HEK293 (cell line): ENCODE data around the gene DLX4.

ENCODE experiments used
- GLIS2 ChIP-seq: fragments of 450-650 bp; formaldehyde crosslinking; IDR thresholded peaks from 2 replicates; pipeline ENCODE4 v1.5.1; 2016; ENCODE audit warnings: missing biosample characterization, missing genetic modification characterization
- HOXD13 ChIP-seq: sonication (generic); formaldehyde crosslinking; IDR thresholded peaks from 2 replicates; pipeline ENCODE4 v1.8.0; 2022; ENCODE audit warnings: missing genetic modification reagents, borderline replicate concordance
- IKZF3 ChIP-seq: fragments of 450-650 bp; IDR thresholded peaks from 2 replicates; pipeline ENCODE4 v1.5.0; 2018; ENCODE audit warnings: missing biosample characterization, mild to moderate bottlenecking, missing genetic modification characterization, moderate library complexity
- KLF10 ChIP-seq: fragments of 450-650 bp; IDR thresholded peaks from 2 replicates; pipeline ENCODE4 v1.5.1; 2018; ENCODE audit warnings: missing biosample characterization, mild to moderate bottlenecking, missing genetic modification characterization
- KLF7 ChIP-seq: fragments of 450-650 bp; formaldehyde crosslinking; IDR thresholded peaks from 2 replicates; pipeline ENCODE4 v1.5.1; 2016; ENCODE audit warnings: missing biosample characterization, missing genetic modification characterization, borderline replicate concordance
- KLF9 ChIP-seq: fragments of 450-650 bp; formaldehyde crosslinking; IDR thresholded peaks from 2 replicates; pipeline ENCODE4 v1.5.1; 2016; ENCODE audit warnings: missing biosample characterization, missing genetic modification characterization, low read depth
- OVOL3 ChIP-seq: fragments of 450-650 bp; formaldehyde crosslinking; IDR thresholded peaks from 2 replicates; pipeline ENCODE4 v1.5.1; 2016; ENCODE audit warnings: missing biosample characterization, missing genetic modification characterization
- SP3 ChIP-seq: fragments of 450-650 bp; formaldehyde crosslinking; IDR thresholded peaks from 2 replicates; pipeline ENCODE4 v1.5.1; 2016; ENCODE audit warnings: missing biosample characterization, missing genetic modification characterization
- ZBTB48 ChIP-seq: fragments of 450-650 bp; formaldehyde crosslinking; IDR thresholded peaks from 2 replicates; pipeline ENCODE4 v1.5.1; 2016; ENCODE audit warnings: missing biosample characterization, missing genetic modification characterization
- ZIC2 ChIP-seq: fragments of 450-650 bp; formaldehyde crosslinking; IDR thresholded peaks from 2 replicates; pipeline ENCODE4 v1.5.1; 2016; ENCODE audit warnings: missing biosample characterization, missing genetic modification characterization
- ZNF2 ChIP-seq: fragments of 450-650 bp; formaldehyde crosslinking; IDR thresholded peaks from 2 replicates; pipeline ENCODE4 v1.5.1; 2016; ENCODE audit warnings: missing biosample characterization, missing genetic modification characterization
- ZNF266 ChIP-seq: fragments of 450-650 bp; formaldehyde crosslinking; IDR thresholded peaks from 2 replicates; pipeline ENCODE4 v1.5.1; 2016; ENCODE audit warnings: missing biosample characterization, missing genetic modification characterization, low read depth
- ZNF341 ChIP-seq: fragments of 450-650 bp; formaldehyde crosslinking; IDR thresholded peaks from 2 replicates; pipeline ENCODE4; 2016; ENCODE audit warnings: low read depth, missing biosample characterization, missing genetic modification characterization
- ZNF514 ChIP-seq: fragments of 450-650 bp; formaldehyde crosslinking; IDR thresholded peaks from 2 replicates; pipeline ENCODE4 v1.5.1; 2016; ENCODE audit warnings: missing biosample characterization, missing genetic modification characterization
- ZNF571 ChIP-seq: fragments of 450-650 bp; formaldehyde crosslinking; IDR thresholded peaks from 2 replicates; pipeline ENCODE4 v1.5.0; 2017; ENCODE audit warnings: missing biosample characterization, missing genetic modification characterization
- ZNF677 ChIP-seq: fragments of 450-650 bp; IDR thresholded peaks from 2 replicates; pipeline ENCODE4 v1.5.0; 2018; ENCODE audit warnings: missing biosample characterization, mild to moderate bottlenecking, missing genetic modification characterization, moderate library complexity
- ZNF768 ChIP-seq: fragments of 450-650 bp; formaldehyde crosslinking; IDR thresholded peaks from 2 replicates; pipeline ENCODE4 v1.5.1; 2018; ENCODE audit warnings: missing biosample characterization, mild to moderate bottlenecking, missing genetic modification characterization
- ZNF792 ChIP-seq: fragments of 450-650 bp; formaldehyde crosslinking; IDR thresholded peaks from 2 replicates; pipeline ENCODE4 v1.5.1; 2016; ENCODE audit warnings: missing biosample characterization, missing genetic modification characterization
- ZNF830 ChIP-seq: fragments of 450-650 bp; IDR thresholded peaks from 2 replicates; pipeline ENCODE4 v1.5.0; 2018; ENCODE audit warnings: missing biosample characterization, missing genetic modification characterization, low read depth, mild to moderate bottlenecking, moderate library complexity
- ZSCAN23 ChIP-seq: fragments of 450-650 bp; formaldehyde crosslinking; IDR thresholded peaks from 2 replicates; pipeline ENCODE4 v1.5.1; 2016; ENCODE audit warnings: missing biosample characterization, missing genetic modification characterization
- ZSCAN30 ChIP-seq: fragments of 450-650 bp; IDR thresholded peaks from 2 replicates; pipeline ENCODE4 v1.5.1; 2018; ENCODE audit warnings: missing biosample characterization, mild to moderate bottlenecking, missing genetic modification characterization, moderate library complexity
- TF ChIP-seq, protein P1 (sequence below): fragments of 450-650 bp; formaldehyde crosslinking; IDR thresholded peaks from 2 replicates; pipeline ENCODE4 v1.5.1; 2017; ENCODE audit warnings: missing biosample characterization, missing genetic modification characterization
- TF ChIP-seq, protein P2 (sequence below): fragments of 450-650 bp; formaldehyde crosslinking; optimal IDR thresholded peaks from 2 replicates; pipeline ENCODE3; 2016; ENCODE audit warnings: missing biosample characterization, mild to moderate bottlenecking, missing genetic modification characterization
- TF ChIP-seq, protein P3 (sequence below): fragments of 450-650 bp; formaldehyde crosslinking; IDR thresholded peaks from 2 replicates; pipeline ENCODE4 v1.5.1; 2017; ENCODE audit warnings: missing biosample characterization, missing genetic modification characterization
- TF ChIP-seq, protein P4 (sequence below): fragments of 450-650 bp; IDR thresholded peaks from 2 replicates; pipeline ENCODE4 v1.5.1; 2018; ENCODE audit warnings: missing biosample characterization, mild to moderate bottlenecking, missing genetic modification characterization
- TF ChIP-seq, protein P5 (sequence below): fragments of 450-650 bp; formaldehyde crosslinking; conservative IDR thresholded peaks from 2 replicates; pipeline ENCODE4 v1.5.1; 2016; ENCODE audit warnings: low read depth, missing biosample characterization, missing genetic modification characterization
- TF ChIP-seq, protein P6 (sequence below): fragments of 450-650 bp; formaldehyde crosslinking; IDR thresholded peaks from 2 replicates; pipeline ENCODE4 v1.5.1; 2016; ENCODE audit warnings: missing biosample characterization, missing genetic modification characterization

The DLX4 gene

DNA sequence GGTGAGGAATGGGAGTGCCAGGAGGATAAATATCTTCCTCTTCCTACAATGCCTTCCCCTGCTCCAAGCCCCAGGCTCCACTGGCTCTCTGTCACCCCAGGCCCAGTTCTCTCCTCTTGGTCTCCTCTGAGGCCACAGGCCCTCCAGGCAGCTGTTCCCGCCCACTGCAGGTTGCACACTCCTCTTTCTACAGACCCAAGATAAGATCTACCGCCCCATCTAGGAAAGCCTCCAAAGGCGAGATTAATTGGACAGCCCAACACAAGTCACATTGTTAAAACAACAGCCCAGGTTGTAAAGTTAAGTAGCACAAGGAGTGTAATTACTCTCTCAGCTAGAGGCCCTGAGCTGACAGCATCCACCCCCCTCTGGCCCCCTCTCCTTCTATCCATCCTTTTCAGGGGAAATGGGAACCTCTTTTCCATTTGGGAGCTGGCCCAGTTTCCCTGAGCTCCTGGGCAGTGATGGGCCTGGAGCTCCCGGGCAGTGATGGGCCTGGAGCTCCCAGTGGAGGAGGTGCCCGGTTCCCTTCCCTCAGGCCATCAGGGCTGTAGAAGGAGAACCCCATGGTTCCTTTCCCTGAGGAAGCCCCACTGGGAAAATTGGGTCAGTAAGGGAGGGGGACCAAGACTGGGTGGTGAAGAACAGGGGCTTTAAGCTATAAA is 7.3 kb downstream of the DLX4 start (continued):
- TF ChIP-seq ZNF830 (tag by site-specific recombination) (no peak), SP3 (tag by site-specific recombination) (peak; percentile 55), ZNF2 (tag by site-specific recombination) (peak; percentile 91), ZNF514 (tag by site-specific recombination) (no peak), ZSCAN23 (tag by site-specific recombination) (peak; percentile 93), KLF7 (tag by site-specific recombination) (peak; percentile 97), ZNF341 (tag by site-specific recombination) (peak; percentile 75), ZNF266 (tag by site-specific recombination) (no peak), ZBTB48 (tag by site-specific recombination) (no peak), KLF10 (tag by site-specific recombination) (peak; percentile 91), ZNF768 (tag by site-specific recombination) (no peak), GLIS2 (tag by site-specific recombination) (0 out of 2 replicates have a peak, but pooled peaks have one; percentile 25), ZSCAN30 (tag by site-specific recombination) (peak; percentile 99), KLF9 (tag by site-specific recombination) (peak; percentile 84), OVOL3 (tag by site-specific recombination) (peak; percentile 90; the same call in 1 of the 2 replicates), ZIC2 (tag by site-specific recombination) (peak; percentile 99), ZNF571 (tag by site-specific recombination) (no peak), HOXD13 (CRISPR knock-in tag) (peak; percentile 88; the same call in 1 of the 2 replicates), IKZF3 (peak; percentile 98), ZNF792 (tag by site-specific recombination) (no peak), ZNF677 (tag by site-specific recombination) (no peak)
- TF ChIP-seq, protein P1, sequence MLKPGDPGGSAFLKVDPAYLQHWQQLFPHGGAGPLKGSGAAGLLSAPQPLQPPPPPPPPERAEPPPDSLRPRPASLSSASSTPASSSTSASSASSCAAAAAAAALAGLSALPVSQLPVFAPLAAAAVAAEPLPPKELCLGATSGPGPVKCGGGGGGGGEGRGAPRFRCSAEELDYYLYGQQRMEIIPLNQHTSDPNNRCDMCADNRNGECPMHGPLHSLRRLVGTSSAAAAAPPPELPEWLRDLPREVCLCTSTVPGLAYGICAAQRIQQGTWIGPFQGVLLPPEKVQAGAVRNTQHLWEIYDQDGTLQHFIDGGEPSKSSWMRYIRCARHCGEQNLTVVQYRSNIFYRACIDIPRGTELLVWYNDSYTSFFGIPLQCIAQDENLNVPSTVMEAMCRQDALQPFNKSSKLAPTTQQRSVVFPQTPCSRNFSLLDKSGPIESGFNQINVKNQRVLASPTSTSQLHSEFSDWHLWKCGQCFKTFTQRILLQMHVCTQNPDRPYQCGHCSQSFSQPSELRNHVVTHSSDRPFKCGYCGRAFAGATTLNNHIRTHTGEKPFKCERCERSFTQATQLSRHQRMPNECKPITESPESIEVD (tag by site-specific recombination): peak; percentile 96
- TF ChIP-seq, protein P2, sequence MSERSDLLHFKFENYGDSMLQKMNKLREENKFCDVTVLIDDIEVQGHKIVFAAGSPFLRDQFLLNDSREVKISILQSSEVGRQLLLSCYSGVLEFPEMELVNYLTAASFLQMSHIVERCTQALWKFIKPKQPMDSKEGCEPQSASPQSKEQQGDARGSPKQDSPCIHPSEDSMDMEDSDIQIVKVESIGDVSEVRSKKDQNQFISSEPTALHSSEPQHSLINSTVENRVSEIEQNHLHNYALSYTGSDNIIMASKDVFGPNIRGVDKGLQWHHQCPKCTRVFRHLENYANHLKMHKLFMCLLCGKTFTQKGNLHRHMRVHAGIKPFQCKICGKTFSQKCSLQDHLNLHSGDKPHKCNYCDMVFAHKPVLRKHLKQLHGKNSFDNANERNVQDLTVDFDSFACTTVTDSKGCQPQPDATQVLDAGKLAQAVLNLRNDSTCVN: no peak
- TF ChIP-seq, protein P3, sequence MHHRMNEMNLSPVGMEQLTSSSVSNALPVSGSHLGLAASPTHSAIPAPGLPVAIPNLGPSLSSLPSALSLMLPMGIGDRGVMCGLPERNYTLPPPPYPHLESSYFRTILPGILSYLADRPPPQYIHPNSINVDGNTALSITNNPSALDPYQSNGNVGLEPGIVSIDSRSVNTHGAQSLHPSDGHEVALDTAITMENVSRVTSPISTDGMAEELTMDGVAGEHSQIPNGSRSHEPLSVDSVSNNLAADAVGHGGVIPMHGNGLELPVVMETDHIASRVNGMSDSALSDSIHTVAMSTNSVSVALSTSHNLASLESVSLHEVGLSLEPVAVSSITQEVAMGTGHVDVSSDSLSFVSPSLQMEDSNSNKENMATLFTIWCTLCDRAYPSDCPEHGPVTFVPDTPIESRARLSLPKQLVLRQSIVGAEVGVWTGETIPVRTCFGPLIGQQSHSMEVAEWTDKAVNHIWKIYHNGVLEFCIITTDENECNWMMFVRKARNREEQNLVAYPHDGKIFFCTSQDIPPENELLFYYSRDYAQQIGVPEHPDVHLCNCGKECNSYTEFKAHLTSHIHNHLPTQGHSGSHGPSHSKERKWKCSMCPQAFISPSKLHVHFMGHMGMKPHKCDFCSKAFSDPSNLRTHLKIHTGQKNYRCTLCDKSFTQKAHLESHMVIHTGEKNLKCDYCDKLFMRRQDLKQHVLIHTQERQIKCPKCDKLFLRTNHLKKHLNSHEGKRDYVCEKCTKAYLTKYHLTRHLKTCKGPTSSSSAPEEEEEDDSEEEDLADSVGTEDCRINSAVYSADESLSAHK: peak; percentile 97
- TF ChIP-seq, protein P4, sequence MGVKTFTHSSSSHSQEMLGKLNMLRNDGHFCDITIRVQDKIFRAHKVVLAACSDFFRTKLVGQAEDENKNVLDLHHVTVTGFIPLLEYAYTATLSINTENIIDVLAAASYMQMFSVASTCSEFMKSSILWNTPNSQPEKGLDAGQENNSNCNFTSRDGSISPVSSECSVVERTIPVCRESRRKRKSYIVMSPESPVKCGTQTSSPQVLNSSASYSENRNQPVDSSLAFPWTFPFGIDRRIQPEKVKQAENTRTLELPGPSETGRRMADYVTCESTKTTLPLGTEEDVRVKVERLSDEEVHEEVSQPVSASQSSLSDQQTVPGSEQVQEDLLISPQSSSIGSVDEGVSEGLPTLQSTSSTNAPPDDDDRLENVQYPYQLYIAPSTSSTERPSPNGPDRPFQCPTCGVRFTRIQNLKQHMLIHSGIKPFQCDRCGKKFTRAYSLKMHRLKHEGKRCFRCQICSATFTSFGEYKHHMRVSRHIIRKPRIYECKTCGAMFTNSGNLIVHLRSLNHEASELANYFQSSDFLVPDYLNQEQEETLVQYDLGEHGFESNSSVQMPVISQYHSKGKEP (tag by site-specific recombination): peak; percentile 92
- TF ChIP-seq, protein P5, sequence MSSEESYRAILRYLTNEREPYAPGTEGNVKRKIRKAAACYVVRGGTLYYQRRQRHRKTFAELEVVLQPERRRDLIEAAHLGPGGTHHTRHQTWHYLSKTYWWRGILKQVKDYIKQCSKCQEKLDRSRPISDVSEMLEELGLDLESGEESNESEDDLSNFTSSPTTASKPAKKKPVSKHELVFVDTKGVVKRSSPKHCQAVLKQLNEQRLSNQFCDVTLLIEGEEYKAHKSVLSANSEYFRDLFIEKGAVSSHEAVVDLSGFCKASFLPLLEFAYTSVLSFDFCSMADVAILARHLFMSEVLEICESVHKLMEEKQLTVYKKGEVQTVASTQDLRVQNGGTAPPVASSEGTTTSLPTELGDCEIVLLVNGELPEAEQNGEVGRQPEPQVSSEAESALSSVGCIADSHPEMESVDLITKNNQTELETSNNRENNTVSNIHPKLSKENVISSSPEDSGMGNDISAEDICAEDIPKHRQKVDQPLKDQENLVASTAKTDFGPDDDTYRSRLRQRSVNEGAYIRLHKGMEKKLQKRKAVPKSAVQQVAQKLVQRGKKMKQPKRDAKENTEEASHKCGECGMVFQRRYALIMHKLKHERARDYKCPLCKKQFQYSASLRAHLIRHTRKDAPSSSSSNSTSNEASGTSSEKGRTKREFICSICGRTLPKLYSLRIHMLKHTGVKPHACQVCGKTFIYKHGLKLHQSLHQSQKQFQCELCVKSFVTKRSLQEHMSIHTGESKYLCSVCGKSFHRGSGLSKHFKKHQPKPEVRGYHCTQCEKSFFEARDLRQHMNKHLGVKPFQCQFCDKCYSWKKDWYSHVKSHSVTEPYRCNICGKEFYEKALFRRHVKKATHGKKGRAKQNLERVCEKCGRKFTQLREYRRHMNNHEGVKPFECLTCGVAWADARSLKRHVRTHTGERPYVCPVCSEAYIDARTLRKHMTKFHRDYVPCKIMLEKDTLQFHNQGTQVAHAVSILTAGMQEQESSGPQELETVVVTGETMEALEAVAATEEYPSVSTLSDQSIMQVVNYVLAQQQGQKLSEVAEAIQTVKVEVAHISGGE (tag by site-specific recombination): peak; percentile 27; the same call in 1 of the 2 replicates
- TF ChIP-seq, protein P6, sequence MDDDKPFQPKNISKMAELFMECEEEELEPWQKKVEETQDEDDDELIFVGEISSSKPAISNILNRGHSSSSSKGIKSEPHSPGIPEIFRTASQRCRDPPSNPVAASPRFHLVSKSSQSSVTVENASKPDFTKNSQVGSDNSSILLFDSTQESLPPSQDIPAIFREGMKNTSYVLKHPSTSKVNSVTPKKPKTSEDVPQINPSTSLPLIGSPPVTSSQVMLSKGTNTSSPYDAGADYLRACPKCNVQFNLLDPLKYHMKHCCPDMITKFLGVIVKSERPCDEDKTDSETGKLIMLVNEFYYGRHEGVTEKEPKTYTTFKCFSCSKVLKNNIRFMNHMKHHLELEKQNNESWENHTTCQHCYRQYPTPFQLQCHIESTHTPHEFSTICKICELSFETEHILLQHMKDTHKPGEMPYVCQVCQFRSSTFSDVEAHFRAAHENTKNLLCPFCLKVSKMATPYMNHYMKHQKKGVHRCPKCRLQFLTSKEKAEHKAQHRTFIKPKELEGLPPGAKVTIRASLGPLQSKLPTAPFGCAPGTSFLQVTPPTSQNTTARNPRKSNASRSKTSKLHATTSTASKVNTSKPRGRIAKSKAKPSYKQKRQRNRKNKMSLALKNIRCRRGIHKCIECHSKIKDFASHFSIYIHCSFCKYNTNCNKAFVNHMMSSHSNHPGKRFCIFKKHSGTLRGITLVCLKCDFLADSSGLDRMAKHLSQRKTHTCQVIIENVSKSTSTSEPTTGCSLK (tag by site-specific recombination): no peak
